Stimulated activated CD8-positive, alpha-beta memory T cell treated with anti-CD3 and anti-CD28 coated beads, Interleukin-2, amount 100 ng/mL, for 1 hour (primary cell): ENCODE data around the gene GRAP.
"Not testable (repeated sequence)": the region's sequence is repeated elsewhere in the genome, so short reads cannot be mapped to it uniquely, and the experiment has no call there.

Source experiments
- DNase-seq, 2 donors: peaks; one replicate each; pipeline ENCODE4 v3.0.0-alpha.2; 2020; ENCODE audit warnings: low read depth in 2 of 2

The GRAP gene

GRCh38 chr17:19042369-19042768, 4.4 kb downstream of the GRAP start:
- DNase-seq, result not testable (repeated sequence)

- DNase-seq, result not testable (repeated sequence)
These were observed 4.9 kb downstream of the GRAP start for GRCh38 chr17:19041871-19042270.

- DNase-seq, result not testable (repeated sequence)
These were observed 6.4 kb downstream of the GRAP start for GRCh38 chr17:19040350-19040749.

- not testable (repeated sequence) for DNase-seq
These were observed 8.0 kb downstream of the GRAP start for GRCh38 chr17:19038730-19039129.

- not testable (repeated sequence) for DNase-seq
These were observed 8.8 kb downstream of the GRAP start for GRCh38 chr17:19038007-19038406.

GRCh38 chr17:19037547-19037946, 9.2 kb downstream of the GRAP start:
- DNase-seq, result not testable (repeated sequence)

- not testable (repeated sequence) for DNase-seq
These were observed 10.6 kb downstream of the GRAP start for GRCh38 chr17:19036186-19036585.

- not testable (repeated sequence) for DNase-seq
These were observed 14.3 kb downstream of the GRAP start for GRCh38 chr17:19032377-19032988.

GRCh38 chr17:19031729-19032128, 15.0 kb downstream of the GRAP start:
- DNase-seq, result peak in 1 of 2 donors; percentile 11

GRCh38 chr17:19030771-19031449, 15.8 kb downstream of the GRAP start:
- DNase-seq, result not testable (repeated sequence)

GRCh38 chr17:19029740-19030139, 17.0 kb downstream of the GRAP start:
- DNase-seq, result not testable (repeated sequence)

- DNase-seq, result not testable (repeated sequence)
These were observed 18.1 kb downstream of the GRAP start for GRCh38 chr17:19028671-19029070.

GRCh38 chr17:19024101-19025078, 22.4 kb downstream of the GRAP start:
- DNase-seq, result no peak

- no peak for DNase-seq
These were observed 23.4 kb downstream of the GRAP start for GRCh38 chr17:19023209-19023999.

- no peak for DNase-seq
These were observed 24.0 kb downstream of the GRAP start for GRCh38 chr17:19022747-19023146.

GRCh38 chr17:19022128-19022527, 24.6 kb downstream of the GRAP start:
- no peak for DNase-seq

- no peak for DNase-seq
These were observed 25.1 kb downstream of the GRAP start for GRCh38 chr17:19021622-19022083.

- not testable (repeated sequence) for DNase-seq
These were observed 25.6 kb downstream of the GRAP start for GRCh38 chr17:19021011-19021621.

- DNase-seq, result no peak
These were observed 26.7 kb downstream of the GRAP start for GRCh38 chr17:19020016-19020415.

GRCh38 chr17:19019041-19019941, 27.5 kb downstream of the GRAP start:
- DNase-seq, result no peak
